Activated CD4-positive, alpha-beta memory T cell treated with anti-CD3 and anti-CD28 coated beads, Interleukin-2, amount 10 ng/mL, durations not matched to agents 7 days and 5 days (primary cell): ENCODE measurements around the gene BABAM2. TPM values are rescaled to one million over a fixed set of nuclear protein-coding genes. Genes with fewer than 3 reads are reported as not detected.
"Not testable (repeated sequence)": the region's sequence is repeated elsewhere in the genome, so short reads cannot be mapped to it uniquely, and the experiment has no call there.

Experiments used
- CTCF ChIA-PET: fragments of 350-600 bp; sonication (Branson Sonifier 250); formaldehyde crosslinking; loops from one replicate; lab custom pipeline; 2021; ENCODE audit warnings: antibody characterized with exemption, inconsistent platforms; lab: Charles Lee
- POLR2A ChIA-PET: fragments of 350-600 bp; sonication (Branson Sonifier 250); formaldehyde crosslinking; loops from one replicate; lab custom pipeline; 2021; ENCODE audit warnings: antibody characterized with exemption; lab: Charles Lee
- DNase-seq: peaks from one replicate; pipeline ENCODE4 v3.0.0-alpha.2; 2020
- H3K27ac Mint-ChIP-seq: one replicate; pipeline ENCODE4 v1.8.0; 2021; ENCODE audit warnings: mild to moderate bottlenecking, mixed read lengths
- H3K27me3 Mint-ChIP-seq: one replicate; pipeline ENCODE4 v1.8.0; 2021; ENCODE audit warnings: mixed read lengths
- H3K36me3 Mint-ChIP-seq: one replicate; pipeline ENCODE4 v1.8.0; 2021; ENCODE audit warnings: low read depth, mixed read lengths
- H3K4me1 Mint-ChIP-seq: one replicate; pipeline ENCODE4 v1.8.0; 2021; ENCODE audit warnings: mixed read lengths
- H3K4me3 Mint-ChIP-seq: one replicate; pipeline ENCODE4 v1.8.0; 2021; ENCODE audit warnings: mild to moderate bottlenecking, mixed read lengths
- H3K9me3 Mint-ChIP-seq: one replicate; pipeline ENCODE4 v1.8.0; 2021; ENCODE audit warnings: mixed read lengths
- total RNA-seq, 2 experiments: library from RNA; stranded (reverse); gene quantifications; one replicate each; pipeline ENCODE4 v1.2.3, GENCODE V29; 2021

Gene BABAM2
- total RNA-seq, 2 experiments from 2014 or later = 51.4 to 56.6 TPM

DNA sequence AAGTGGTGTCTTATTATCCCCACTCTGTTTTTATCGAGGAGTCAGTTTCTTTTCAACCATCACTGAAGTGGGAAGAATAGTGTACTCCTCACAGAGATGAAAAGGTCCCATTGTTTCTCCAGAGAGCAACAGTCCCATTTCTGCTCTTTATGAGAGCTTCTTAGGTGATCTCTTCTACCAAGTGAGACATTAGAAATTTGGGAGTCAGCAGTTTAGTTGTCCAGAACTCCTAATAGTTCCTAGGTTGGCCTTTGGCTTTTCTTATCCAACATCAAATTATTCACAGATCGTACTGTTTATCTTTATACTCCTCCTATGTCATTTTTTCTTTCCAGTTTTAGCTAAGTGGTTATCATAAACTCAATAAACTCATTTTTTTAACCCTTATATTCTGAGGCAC, 213.1 kb downstream of the BABAM2 start:
- Mint-ChIP-seq H3K27me3 (no peaks in the 10 kb centered on the region), H3K27ac (no peak overlapping the region), H3K36me3 (peaks cover 14% of the 10 kb centered on the region), H3K4me3 (no peak overlapping the region), H3K4me1 (peaks cover 15% of the 10 kb centered on the region), H3K9me3 (no peaks in the 10 kb centered on the region)
- DNase-seq = no peak
- ChIA-PET CTCF (no interaction called here), POLR2A (interaction anchor here (0.6 kb wide), 1 partner anchor 1338 kb away, joined by 3 read pairs; no protein-coding TSS in a partner anchor)

DNA sequence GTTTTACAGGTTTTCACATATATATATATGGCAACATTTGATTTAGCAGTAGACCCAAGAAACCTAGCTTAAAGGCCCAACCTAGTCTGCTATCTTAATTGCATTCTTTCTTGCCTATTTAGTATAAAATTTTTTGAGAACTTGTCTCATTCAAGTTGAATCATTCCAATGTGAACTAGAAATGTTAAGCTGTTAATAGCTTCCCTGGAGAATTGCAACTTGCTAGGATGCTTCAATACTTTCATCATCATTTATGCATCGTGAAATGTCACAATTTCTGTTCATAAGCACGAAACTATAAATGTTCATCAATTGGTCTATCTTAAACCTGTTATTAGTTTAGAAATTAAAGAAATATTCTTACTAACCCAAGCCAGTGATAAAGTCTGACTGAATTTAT, 217.6 kb downstream of the BABAM2 start:
- ChIA-PET POLR2A (no interaction called here), CTCF (no interaction called here)
- H3K36me3 Mint-ChIP-seq = peaks cover 12% of the 10 kb centered on the region

DNA sequence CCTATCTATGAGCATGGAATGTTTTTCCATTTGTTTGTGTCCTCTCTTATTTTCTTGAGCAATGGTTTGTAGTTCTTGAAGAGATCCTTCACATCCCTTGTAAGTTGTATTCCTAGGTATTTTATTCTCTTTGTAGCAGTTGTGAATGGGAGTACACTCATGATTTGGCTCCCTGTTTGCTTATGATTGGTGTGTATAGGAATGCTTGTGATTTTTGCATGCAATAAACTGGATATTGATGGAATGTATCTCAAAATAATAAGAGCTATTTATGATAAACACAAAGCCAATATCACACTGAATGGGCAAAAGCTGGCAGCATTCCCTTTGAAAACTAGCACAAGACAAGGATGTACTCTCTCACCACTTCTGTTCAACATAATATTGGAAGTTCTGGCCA, 223.2 kb downstream of the BABAM2 start:
- H3K4me3 Mint-ChIP-seq, H3K27ac Mint-ChIP-seq, H3K4me1 Mint-ChIP-seq, POLR2A ChIA-PET, H3K27me3 Mint-ChIP-seq, H3K9me3 Mint-ChIP-seq, DNase-seq: not testable (repeated sequence)
- CTCF ChIA-PET = interaction anchor here (0.6 to 1.0 kb wide), 2 partner anchors 136 to 200 kb away, joined by 3 to 4 read pairs; no protein-coding TSS in a partner anchor
- H3K36me3 Mint-ChIP-seq = peaks cover 11% of the 10 kb centered on the region

More for the DNA sequence above, 217.6 kb downstream of the BABAM2 start:
- Mint-ChIP-seq H3K4me1 (peaks cover 1% of the 10 kb centered on the region), H3K27me3 (no peaks in the 10 kb centered on the region), H3K4me3 (no peak overlapping the region), H3K9me3 (no peaks in the 10 kb centered on the region), H3K27ac (no peak overlapping the region)
- no peak for DNase-seq

DNA sequence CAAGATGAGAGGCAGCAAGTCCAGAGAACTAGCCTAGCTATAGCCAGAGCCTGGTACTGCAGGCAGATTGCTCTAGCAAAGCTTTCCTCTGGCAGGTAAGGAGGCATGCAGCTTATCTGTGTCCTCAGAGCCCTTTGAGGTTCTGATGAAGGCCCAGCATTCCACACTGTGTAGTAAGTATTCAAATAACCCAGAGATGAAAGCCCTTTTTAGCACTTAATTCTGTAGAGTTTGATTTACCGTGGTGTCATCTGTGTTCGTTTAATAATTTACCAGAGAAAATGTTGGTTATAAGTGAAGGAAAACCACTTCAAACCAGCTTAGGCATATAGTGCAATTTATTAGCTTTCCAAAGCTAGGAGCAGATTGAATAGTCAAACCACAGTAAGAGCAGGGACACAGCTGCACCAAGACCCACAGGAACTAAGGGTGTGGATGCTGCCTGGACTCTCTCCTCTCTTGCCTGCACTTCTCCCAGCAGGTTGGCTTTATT, 226.6 kb downstream of the BABAM2 start:
- Mint-ChIP-seq H3K27ac (no peak overlapping the region), H3K27me3 (no peaks in the 10 kb centered on the region), H3K9me3 (peaks cover 5% of the 10 kb centered on the region), H3K4me3 (no peak overlapping the region), H3K36me3 (peaks cover 6% of the 10 kb centered on the region), H3K4me1 (peaks cover 2% of the 10 kb centered on the region)
- ChIA-PET POLR2A (no interaction called here), CTCF (no interaction called here)
- DNase-seq = no peak

DNA sequence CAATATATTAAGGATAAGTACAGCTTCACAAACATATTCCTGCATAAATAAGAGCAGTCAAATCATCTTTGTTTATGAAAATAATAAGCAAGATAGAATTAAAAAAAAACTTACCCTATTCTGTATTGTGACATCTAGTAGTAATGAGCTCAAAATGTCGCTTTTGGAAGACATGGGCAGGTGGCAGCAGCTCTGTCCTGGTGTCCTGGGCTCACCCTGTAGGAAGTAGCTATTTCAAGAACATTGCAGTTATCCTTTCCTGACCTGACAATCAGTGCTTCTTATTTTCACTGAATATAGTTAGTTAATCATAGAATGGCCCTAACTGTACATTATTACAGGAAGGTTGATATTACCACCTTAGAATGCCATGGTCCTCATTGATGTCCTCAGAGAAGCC, 229.1 kb downstream of the BABAM2 start:
- Mint-ChIP-seq H3K4me1 (peaks cover 2% of the 10 kb centered on the region), H3K27ac (no peak overlapping the region), H3K4me3 (no peak overlapping the region), H3K27me3 (no peaks in the 10 kb centered on the region), H3K9me3 (peaks cover 2% of the 10 kb centered on the region), H3K36me3 (peaks cover 5% of the 10 kb centered on the region)
- DNase-seq = no peak
- CTCF ChIA-PET = no interaction called here
- POLR2A ChIA-PET = no interaction called here

DNA sequence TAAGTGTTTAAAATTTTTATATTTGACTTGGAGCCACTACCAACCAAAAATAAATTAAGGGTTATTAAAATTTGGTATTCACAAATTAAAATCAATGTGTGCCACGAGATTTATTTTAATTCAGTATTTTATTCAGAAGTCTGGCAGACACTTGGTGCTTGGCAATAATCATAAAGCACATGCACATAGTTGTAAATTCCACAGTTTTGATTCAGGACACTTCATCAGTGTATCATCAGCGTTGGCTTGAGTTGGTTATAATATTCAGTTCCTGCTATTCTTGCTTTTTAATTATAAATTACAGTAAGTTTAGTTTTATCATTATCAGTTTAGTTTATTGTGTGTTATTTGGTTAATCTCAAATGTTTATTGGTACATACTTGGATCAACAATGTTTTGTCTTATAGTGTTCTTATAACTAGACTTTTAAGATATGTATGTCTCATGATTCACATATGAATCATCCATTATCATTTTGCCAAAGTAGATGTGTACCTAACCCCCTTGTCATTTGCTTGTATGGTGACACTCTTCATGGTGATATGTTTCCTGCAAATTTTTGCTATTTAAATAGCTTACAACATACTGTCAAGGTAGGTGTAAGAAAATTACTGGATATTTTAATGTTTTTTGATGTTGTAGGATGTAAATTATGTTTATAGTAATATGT, 237.9 kb downstream of the BABAM2 start:
- Mint-ChIP-seq H3K27ac (no peak overlapping the region), H3K4me1 (peaks cover 3% of the 10 kb centered on the region), H3K36me3 (peaks cover 18% of the 10 kb centered on the region), H3K27me3 (no peaks in the 10 kb centered on the region), H3K4me3 (no peak overlapping the region), H3K9me3 (peaks cover 3% of the 10 kb centered on the region)
- no peak for DNase-seq
- ChIA-PET POLR2A (no interaction called here), CTCF (no interaction called here)

DNA sequence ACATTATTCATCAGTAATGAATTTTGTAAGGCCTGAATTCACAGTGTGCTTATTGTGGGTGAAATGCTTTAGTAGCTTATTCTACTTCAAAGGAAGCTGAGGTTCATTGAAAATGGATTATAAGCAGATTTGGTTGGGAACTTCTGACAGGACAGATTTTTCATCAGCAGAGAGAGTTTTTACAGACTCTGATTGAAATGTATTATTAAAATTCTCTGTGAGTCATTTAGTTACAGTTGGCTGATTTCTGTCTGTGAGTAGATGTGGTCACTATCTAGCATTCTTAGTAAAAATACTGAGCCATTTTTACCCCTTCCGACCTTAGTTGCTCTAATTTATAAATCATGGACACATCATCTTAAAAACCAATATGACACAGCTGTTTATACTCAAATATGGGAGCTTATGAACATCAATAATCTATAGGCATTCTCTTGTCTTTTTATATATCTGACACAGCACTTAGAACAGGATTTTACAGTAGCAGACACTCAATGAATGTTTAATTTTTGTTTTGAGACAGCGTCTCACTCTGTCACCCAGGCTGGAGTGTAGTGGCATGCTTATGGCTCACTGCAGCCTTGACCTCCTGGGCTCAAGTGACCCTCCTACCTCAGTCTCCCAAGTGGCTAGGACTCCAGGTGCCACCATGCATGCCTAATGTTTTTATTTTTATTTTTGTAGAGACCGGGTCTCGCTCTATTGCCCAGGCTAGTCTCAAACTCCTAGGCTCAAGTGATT, 239.6 kb downstream of the BABAM2 start:
- Mint-ChIP-seq H3K4me3 (no peak overlapping the region), H3K9me3 (peaks cover 3% of the 10 kb centered on the region), H3K27ac (no peak overlapping the region), H3K36me3 (peaks cover 13% of the 10 kb centered on the region), H3K27me3 (no peaks in the 10 kb centered on the region), H3K4me1 (peaks cover 12% of the 10 kb centered on the region)
- ChIA-PET POLR2A (no interaction called here), CTCF (no interaction called here)
- no peak for DNase-seq

DNA sequence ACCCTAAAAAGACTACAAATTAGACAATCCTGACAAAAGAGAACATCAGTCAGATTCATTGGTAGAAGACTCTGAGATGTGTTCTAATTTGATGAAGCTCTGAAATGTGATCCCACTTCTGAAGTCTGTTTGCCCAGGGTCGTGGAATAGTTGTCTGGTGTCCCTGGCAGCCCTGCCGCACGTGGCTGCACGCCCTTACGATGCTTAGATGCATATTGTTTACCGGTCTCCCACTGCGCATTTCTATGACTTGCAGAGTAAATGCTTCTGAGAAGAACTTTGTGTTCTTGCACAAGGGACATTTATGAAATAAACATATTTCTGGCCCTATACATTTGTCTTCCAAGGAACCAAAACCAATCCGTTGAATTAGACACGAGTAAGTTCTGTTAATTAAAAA, 243.2 kb downstream of the BABAM2 start:
- peaks cover 17% of the 10 kb centered on the region for H3K4me1 Mint-ChIP-seq
- H3K4me3 Mint-ChIP-seq = no peak overlapping the region
- no peaks in the 10 kb centered on the region for H3K9me3 Mint-ChIP-seq
- POLR2A ChIA-PET = interaction anchor here (1.0 kb wide), 1 partner anchor 15 kb away, joined by 4 read pairs; no protein-coding TSS in a partner anchor
- H3K27ac Mint-ChIP-seq = no peak overlapping the region
- H3K27me3 Mint-ChIP-seq = no peaks in the 10 kb centered on the region
- peaks cover 13% of the 10 kb centered on the region for H3K36me3 Mint-ChIP-seq
- CTCF ChIA-PET = interaction anchor here (0.6 kb wide), 1 partner anchor 29 kb away, joined by 3 read pairs; no protein-coding TSS in a partner anchor
- no peak for DNase-seq

DNA sequence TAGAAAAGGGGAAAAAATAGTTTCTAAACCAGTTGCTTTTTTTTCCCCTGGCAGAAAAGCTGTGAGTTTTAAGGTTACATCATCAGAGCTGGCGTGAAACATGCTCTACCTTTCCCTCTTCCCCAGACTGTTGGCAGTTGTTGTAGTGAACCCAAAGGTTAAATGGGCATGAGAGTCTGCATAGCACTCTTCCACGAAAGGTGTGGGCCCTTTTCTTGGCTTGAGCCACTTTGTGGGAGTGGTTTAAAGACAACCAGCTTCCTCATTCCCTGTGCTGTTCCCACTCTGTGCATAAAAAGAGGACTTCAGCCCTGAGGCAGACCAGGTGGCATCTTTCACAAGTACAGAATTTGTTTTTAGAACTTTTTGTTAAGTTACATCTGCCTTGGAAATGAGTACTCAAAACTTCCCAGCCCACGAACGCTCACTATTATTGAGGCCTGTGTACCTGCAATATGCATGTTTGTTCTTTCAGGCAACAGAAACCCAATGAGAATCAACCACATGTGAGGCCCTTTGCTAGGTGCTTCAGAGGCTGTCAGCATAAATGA, 243.8 kb downstream of the BABAM2 start:
- no peak overlapping the region for H3K27ac Mint-ChIP-seq
- H3K36me3 Mint-ChIP-seq = peaks cover 15% of the 10 kb centered on the region
- H3K9me3 Mint-ChIP-seq = no peaks in the 10 kb centered on the region
- no peak for DNase-seq
- H3K27me3 Mint-ChIP-seq = no peaks in the 10 kb centered on the region
- ChIA-PET POLR2A (interaction anchor here (0.9 to 1.1 kb wide), 2 partner anchors 259 to 414 kb away, joined by 3 read pairs; partner anchors contain the start of gene FOSL2), CTCF (interaction anchor here (0.6 to 0.9 kb wide), 3 partner anchors 28 to 411 kb away, joined by 3 read pairs; no protein-coding TSS in a partner anchor)
- H3K4me3 Mint-ChIP-seq = no peak overlapping the region
- H3K4me1 Mint-ChIP-seq = peaks cover 17% of the 10 kb centered on the region

DNA sequence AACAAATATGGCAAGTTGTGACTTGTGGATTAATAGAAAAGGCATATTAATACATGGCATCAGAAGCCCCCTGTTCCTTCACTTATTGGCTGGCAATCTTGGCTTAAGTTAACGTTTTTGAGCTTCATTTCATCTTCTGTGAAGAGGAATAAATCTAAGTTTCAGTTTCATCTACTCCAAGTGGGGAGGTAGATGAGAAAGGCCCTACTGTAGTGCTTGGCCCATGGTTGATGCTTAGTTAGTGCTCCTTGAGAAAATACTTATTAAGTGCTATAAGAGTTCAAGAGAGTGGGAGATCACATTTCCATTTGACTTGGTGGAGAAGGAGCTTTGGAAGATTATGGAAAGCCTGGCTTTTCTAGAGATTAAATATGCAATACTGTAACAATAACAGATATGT, 244.3 kb downstream of the BABAM2 start:
- ChIA-PET CTCF (interaction anchor here (0.9 to 1.3 kb wide), 2 partner anchors 34 to 412 kb away, joined by 3 to 4 read pairs; no protein-coding TSS in a partner anchor), POLR2A (interaction anchor here (0.9 to 1.1 kb wide), 3 partner anchors 13 to 413 kb away, joined by 3 read pairs; partner anchors contain the start of gene FOSL2)
- H3K4me3 Mint-ChIP-seq = no peak overlapping the region
- H3K27ac Mint-ChIP-seq = no peak overlapping the region
- peaks cover 17% of the 10 kb centered on the region for H3K4me1 Mint-ChIP-seq
- no peaks in the 10 kb centered on the region for H3K9me3 Mint-ChIP-seq
- no peak for DNase-seq
- peaks cover 17% of the 10 kb centered on the region for H3K36me3 Mint-ChIP-seq
- H3K27me3 Mint-ChIP-seq = no peaks in the 10 kb centered on the region

DNA sequence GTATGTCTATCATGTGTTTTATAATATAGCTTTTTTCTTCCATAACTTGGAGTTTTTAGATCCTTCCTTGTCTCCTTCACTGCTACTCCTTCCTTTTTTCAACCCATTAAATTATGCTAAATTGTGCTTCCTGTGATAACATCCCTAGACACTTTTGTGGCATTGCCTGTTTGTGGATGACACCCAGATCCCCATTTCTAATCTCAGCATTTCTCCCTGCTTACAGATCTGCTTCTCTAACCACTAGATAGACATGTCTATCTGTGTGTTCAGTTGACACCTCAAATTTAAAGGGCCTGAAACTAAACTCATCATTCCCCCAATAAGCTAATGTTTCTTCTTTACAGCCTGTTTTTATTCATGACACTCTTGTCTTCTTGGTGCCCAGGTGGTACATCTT, 244.8 kb downstream of the BABAM2 start:
- Mint-ChIP-seq H3K9me3 (no peaks in the 10 kb centered on the region), H3K36me3 (peaks cover 17% of the 10 kb centered on the region), H3K4me1 (peaks cover 14% of the 10 kb centered on the region), H3K27me3 (no peaks in the 10 kb centered on the region), H3K27ac (no peak overlapping the region), H3K4me3 (no peak overlapping the region)
- no peak for DNase-seq
- ChIA-PET CTCF (interaction anchor here (0.9 to 1.3 kb wide), 2 partner anchors 34 to 412 kb away, joined by 3 to 4 read pairs; no protein-coding TSS in a partner anchor), POLR2A (interaction anchor here (0.9 to 1.1 kb wide), 3 partner anchors 13 to 413 kb away, joined by 3 read pairs; partner anchors contain the start of gene FOSL2)

DNA sequence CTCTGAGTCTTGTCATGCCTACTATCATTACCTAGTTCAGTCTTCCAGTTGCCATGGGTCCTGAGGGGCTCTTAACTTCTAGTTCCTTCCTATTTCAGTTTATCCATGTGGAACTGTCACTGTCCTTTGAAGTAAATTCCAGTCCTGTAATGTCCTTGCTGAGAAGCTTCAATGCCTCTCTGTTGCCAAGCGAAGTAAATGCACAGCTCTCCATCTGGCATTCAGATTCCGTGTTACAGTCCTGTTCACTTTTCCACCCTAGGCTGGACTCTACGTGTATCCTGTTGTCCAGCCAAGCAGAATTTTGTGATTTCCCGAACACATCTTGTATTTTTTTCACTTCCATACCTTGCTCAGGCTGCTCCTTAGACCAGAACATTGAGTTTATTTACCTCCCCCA, 245.3 kb downstream of the BABAM2 start:
- ChIA-PET POLR2A (interaction anchor here (0.9 kb wide), 1 partner anchor 14 kb away, joined by 3 read pairs; no protein-coding TSS in a partner anchor), CTCF (interaction anchor here (1.3 kb wide), 1 partner anchor 35 kb away, joined by 4 read pairs; no protein-coding TSS in a partner anchor)
- Mint-ChIP-seq H3K4me1 (peaks cover 14% of the 10 kb centered on the region), H3K4me3 (no peak overlapping the region), H3K27ac (no peak overlapping the region), H3K36me3 (peaks cover 16% of the 10 kb centered on the region), H3K27me3 (no peaks in the 10 kb centered on the region), H3K9me3 (no peaks in the 10 kb centered on the region)
- no peak for DNase-seq
